ENCODE data around the gene TSR3. TPM values are rescaled to one million over a fixed set of nuclear protein-coding genes. Genes with fewer than 3 reads are reported as not detected.

The TSR3 gene
- total and polyA plus RNA-seq, 2 of the 13 experiments (the other 11 are each of a cell fraction or from before 2014, with no cell fraction given) = 24.2 to 51.0 TPM

- TF ChIP-seq CTCF (CRISPR knock-in tag; IDR thresholded peaks at IDR 0.05) (peak; percentile 52), RBM39 (IDR thresholded peaks at IDR 0.05; ENCODE audit: low read depth, low read length, poor library complexity, severe bottlenecking) (peak; percentile 63), TOPORS (CRISPR knock-in tag; IDR thresholded peaks at IDR 0.05) (peak; percentile 92), PITX1 (CRISPR knock-in tag; IDR thresholded peaks at IDR 0.05) (peak; percentile 26; the same call in 1 of the 2 replicates), NKX3-1 (CRISPR knock-in tag; IDR thresholded peaks at IDR 0.05) (0 out of 2 replicates have a peak, but pooled peaks have one; percentile 3), POGK (CRISPR knock-in tag; conservative IDR thresholded peaks at IDR 0.05) (peak; percentile 77), NFE2L1 (CRISPR knock-in tag; IDR thresholded peaks at IDR 0.05; ENCODE audit: borderline replicate concordance) (no peak), PRDM15 (CRISPR knock-in tag; IDR thresholded peaks at IDR 0.05) (0 out of 2 replicates have a peak, but pooled peaks have one; percentile 33), TFDP1 (CRISPR knock-in tag; IDR thresholded peaks at IDR 0.05; ENCODE audit: borderline replicate concordance) (0 out of 2 replicates have a peak, but pooled peaks have one; percentile 52), NCOR1 (IDR thresholded peaks at IDR 0.05; ENCODE audit: borderline replicate concordance, low read length) (0 out of 2 replicates have a peak, but pooled peaks have one; percentile 4), ZBTB7B (CRISPR knock-in tag; IDR thresholded peaks at IDR 0.05) (no peak), ZNF75D (CRISPR knock-in tag; IDR thresholded peaks at IDR 0.05; ENCODE audit: borderline replicate concordance) (0 out of 2 replicates have a peak, but pooled peaks have one; percentile 29), SNAPC2 (CRISPR knock-in tag; IDR thresholded peaks at IDR 0.05) (peak; percentile 65; the same call in 1 of the 2 replicates), ZEB1 (IDR thresholded peaks at IDR 0.05; ENCODE audit: insufficient replicate concordance, low read depth) (peak; percentile 27)
Measured at GRCh38 chr16:1379304-1380076, 27.8 kb upstream of the TSR3 start (continued).
